ENCODE results near the gene CLSTN2.

- no peak for TF ChIP-seq CTCF (IDR thresholded peaks at IDR 0.05 in 8 of 11, conservative IDR thresholded peaks at IDR 0.05 in 3 of 11)
- no peak for TF ChIP-seq POLR2AphosphoS5 (IDR thresholded peaks at IDR 0.05)
- no peak for TF ChIP-seq POLR2A (IDR thresholded peaks at IDR 0.05)
Measured at GRCh38 chr3:140020541-140020940, 85.6 kb downstream of the CLSTN2 start.
